Thyroid gland (tissue), 4 donors: ENCODE results near the gene SPATA4. TPM values are rescaled to one million over a fixed set of nuclear protein-coding genes. Genes with fewer than 3 reads are reported as not detected.

Experiments
- DNase-seq, 2 donors: peaks; one replicate each; pipeline ENCODE4 v3.0.0-alpha.2; 2019
- H3K27ac ChIP-seq, 3 donors: fragments of 200-600 bp; sonication (generic); 1 replicate in 2 of 3; 2 replicates in 1 of 3; pipeline ENCODE4 v1.5.1; 2016 to 2019; ENCODE audit warnings: mild to moderate bottlenecking in 1 of 3, moderate library complexity in 1 of 3
- H3K27me3 ChIP-seq: fragments of 200-600 bp; sonication (generic); one replicate; pipeline ENCODE4 v1.5.1; 2019
- H3K36me3 ChIP-seq, 2 donors: fragments of 200-600 bp; sonication (generic); one replicate each; pipeline ENCODE4 v1.5.1; 2016 to 2019
- H3K4me1 ChIP-seq, 2 donors: fragments of 200-600 bp; sonication (generic); one replicate each; pipeline ENCODE4 v1.5.1; 2017 to 2019
- H3K4me3 ChIP-seq, 3 donors: fragments of 200-600 bp; sonication (generic); replicated peaks in 1 of 3; 1 replicate in 2 of 3; 2 replicates in 1 of 3; pipeline ENCODE4 v1.5.1; 2016; ENCODE audit warnings: mild to moderate bottlenecking in 1 of 3
- H3K9me3 ChIP-seq: fragments of 200-600 bp; sonication (generic); one replicate; pipeline ENCODE4 v1.5.1; 2017
- CTCF ChIP-seq, 6 experiments: fragments of 200-600 bp in 3 of 6; fragments of 450-650 bp in 3 of 6; sonication (generic) in 3 of 6; IDR thresholded peaks; one replicate each; pipeline ENCODE4 v1.5.1; 2016 to 2019; ENCODE audit warnings: antibody characterized with exemption in 6 of 6, mild to moderate bottlenecking in 2 of 6, inconsistent platforms in 1 of 6, moderate library complexity in 1 of 6
- POLR2A ChIP-seq, 2 donors: fragments of 450-650 bp; IDR thresholded peaks; one replicate each; pipeline ENCODE4 v1.6.1; 2017; ENCODE audit warnings: antibody characterized with exemption in 2 of 2, mild to moderate bottlenecking in 2 of 2, moderate library complexity in 1 of 2
- WGBS, 2 donors: methylation state at CpG; one replicate each; pipeline ENCODE4 v1.1.5; 2017; 5-methylcytosine and 5-hydroxymethylcytosine counted together
- intact Hi-C: fragments of 100-400 bp; cut with DNase I; formaldehyde crosslinking; loops from one replicate; pipeline ENCODE4 v1.15.1; 2023
- total RNA-seq, 4 donors: library from RNA; depleted of rRNA; stranded (reverse); fragments of >200 nt; gene quantifications; one replicate each; pipeline ENCODE4 v1.2.3, GENCODE V29; 2016

Gene SPATA4
- total RNA-seq, 4 donors from 2014 or later, result 0.40 to 2.2 (median 1.1) TPM

GRCh38 chr4:176207839-176208238 lies 12.5 kb upstream of the SPATA4 start:
- Histone ChIP-seq H3K27ac (no peak overlapping the region), H3K4me1 (no peaks in the 10 kb centered on the region), H3K36me3 (no peaks in the 10 kb centered on the region), H3K9me3 (no peaks in the 10 kb centered on the region), H3K4me3 (no peak overlapping the region), H3K27me3 (no peaks in the 10 kb centered on the region)
- intact Hi-C loops, result loop anchor here (10.0 kb wide), 1 partner anchor 107 kb away; the partner anchor contains the start of gene SPCS3
- WGBS, 2 donors, result 78 to 95% methylated on average over 5 of the region's 5 CpGs
- TF ChIP-seq POLR2A (IDR thresholded peaks at IDR 0.05) (no peak), CTCF (IDR thresholded peaks at IDR 0.05) (no peak)
- DNase-seq, result no peak

DNA sequence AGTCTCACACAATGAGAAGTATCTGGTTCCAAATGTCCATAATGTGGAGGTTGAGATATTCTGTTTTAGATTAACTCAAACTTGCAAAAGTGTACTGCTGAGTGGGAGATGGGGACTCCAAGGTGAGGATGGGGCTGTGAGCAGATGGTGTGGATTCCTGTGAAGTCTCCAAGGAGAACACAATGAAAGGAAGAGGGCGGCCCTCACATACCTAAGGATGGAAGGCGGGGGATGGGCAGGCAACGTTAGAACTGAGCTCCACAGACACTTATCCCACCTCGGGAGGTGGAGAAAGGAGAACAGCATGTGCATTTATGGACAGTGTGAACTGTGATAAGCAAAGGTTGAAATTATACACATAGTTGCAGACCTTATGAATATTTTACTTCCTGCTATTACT lies 9.9 kb upstream of the SPATA4 start:
- TF ChIP-seq POLR2A (IDR thresholded peaks at IDR 0.05), result no peak
- no peak for TF ChIP-seq CTCF (IDR thresholded peaks at IDR 0.05)
- intact Hi-C loops, result loop anchor here (10.0 kb wide), 1 partner anchor 110 kb away; the partner anchor contains the start of gene SPCS3
- Histone ChIP-seq H3K27ac (no peak overlapping the region), H3K4me1 (no peaks in the 10 kb centered on the region), H3K27me3 (no peaks in the 10 kb centered on the region), H3K36me3 (no peaks in the 10 kb centered on the region), H3K4me3 (no peak overlapping the region), H3K9me3 (no peaks in the 10 kb centered on the region)
- 54 to 58% methylated on average over 4 of the region's 4 CpGs for WGBS, 2 donors
- DNase-seq, result no peak

- DNase-seq, result no peak
- no peak overlapping the region for H3K4me3 ChIP-seq
- WGBS, 2 donors, result 66 to 74% methylated on average over 8 of the region's 8 CpGs
Observed at GRCh38 chr4:176198316-176198903, 3.0 kb upstream of the SPATA4 start.

GRCh38 chr4:176193938-176194337 lies 1.4 kb downstream of the SPATA4 start:
- Histone ChIP-seq H3K27ac (no peak overlapping the region), H3K36me3 (no peaks in the 10 kb centered on the region), H3K9me3 (no peaks in the 10 kb centered on the region), H3K27me3 (no peaks in the 10 kb centered on the region), H3K4me3 (no peak overlapping the region), H3K4me1 (no peaks in the 10 kb centered on the region)
- intact Hi-C loops, result no loop called here
- 74 to 76% methylated on average over 3 of the region's 3 CpGs for WGBS, 2 donors
- TF ChIP-seq CTCF (IDR thresholded peaks at IDR 0.05) (no peak), POLR2A (IDR thresholded peaks at IDR 0.05) (no peak)
- DNase-seq, result no peak

More at GRCh38 chr4:176198316-176198903, 3.0 kb upstream of the SPATA4 start:
- Histone ChIP-seq H3K27ac (no peak overlapping the region), H3K9me3 (no peaks in the 10 kb centered on the region), H3K36me3 (no peaks in the 10 kb centered on the region), H3K4me1 (no peaks in the 10 kb centered on the region), H3K27me3 (no peaks in the 10 kb centered on the region)
- intact Hi-C loops, result no loop called here
- TF ChIP-seq POLR2A (IDR thresholded peaks at IDR 0.05), result no peak
- no peak for TF ChIP-seq CTCF (IDR thresholded peaks at IDR 0.05)

DNA sequence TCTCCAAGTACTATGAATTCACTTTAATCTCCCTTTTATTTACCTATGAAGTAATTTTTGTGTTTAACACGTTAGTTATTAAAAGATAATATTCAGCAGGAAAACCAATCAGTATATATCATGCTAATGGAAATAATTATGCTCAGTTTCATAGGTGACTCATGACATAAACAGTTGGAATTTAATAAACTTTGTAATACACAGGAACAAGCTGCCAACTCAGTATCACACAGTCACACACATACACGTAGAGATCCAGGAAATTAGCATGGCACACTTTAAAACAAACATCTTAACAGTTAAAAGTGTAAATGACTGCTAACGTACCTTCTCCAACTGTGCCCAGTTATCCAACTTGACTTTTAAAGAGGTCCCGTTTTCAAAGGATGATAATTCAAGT lies 2.3 kb downstream of the SPATA4 start:
- no peak overlapping the region for H3K27ac ChIP-seq
- TF ChIP-seq CTCF (IDR thresholded peaks at IDR 0.05) (no peak), POLR2A (IDR thresholded peaks at IDR 0.05) (no peak)
- DNase-seq, result no peak
- H3K4me3 ChIP-seq, result no peak overlapping the region
- intact Hi-C loops, result no loop called here
- H3K4me1 ChIP-seq, result no peaks in the 10 kb centered on the region
- no peaks in the 10 kb centered on the region for H3K27me3 ChIP-seq
- no peaks in the 10 kb centered on the region for H3K36me3 ChIP-seq
- H3K9me3 ChIP-seq, result no peaks in the 10 kb centered on the region
- 46 to 54% methylated on average over 4 of the region's 4 CpGs for WGBS, 2 donors
